H1 (cell line): ENCODE results near the gene RAD54L.

Experiments
- EZH2 ChIP-seq: fragments of 200-600 bp; sonication (generic); IDR thresholded peaks from 2 replicates; pipeline ENCODE4 v1.7.1; 2012; ENCODE audit warnings: low read depth, mild to moderate bottlenecking, moderate library complexity, low read length, inconsistent platforms; ENCODE audit not compliant: severe bottlenecking
- TAF1 ChIP-seq: IDR thresholded peaks from 2 replicates; pipeline ENCODE4 v1.6.1; 2011; ENCODE audit warnings: mild to moderate bottlenecking, low read depth, low read length

- TF ChIP-seq EZH2 (no peak), TAF1 (no peak)
Observed at GRCh38 chr1:46284058-46284457, 36.5 kb downstream of the RAD54L start.
